Islet of Langerhans (tissue), 1 donor: Measurements from ENCODE around the gene RBM28.
A peak's percentile ranks its signal among the peaks of the same experiment; 100 is the strongest.
"Not testable (repeated sequence)": the region's sequence is repeated elsewhere in the genome, so short reads cannot be mapped to it uniquely, and the experiment has no call there.

Experiments
- FAIRE-seq: peaks from one replicate; lab custom pipeline; 2011; peaks lifted over from hg19 to GRCh38; lab: Jason Lieb, UNC

Gene RBM28

GRCh38 chr7:128344431-128344774, 695 bp upstream of the RBM28 start:
- FAIRE-seq, result no peak

- no peak for FAIRE-seq
Observed at GRCh38 chr7:128341733-128342132, 2.0 kb downstream of the RBM28 start.

GRCh38 chr7:128335730-128336129, 8.0 kb downstream of the RBM28 start:
- no peak for FAIRE-seq

GRCh38 chr7:128324368-128324680, 19.4 kb downstream of the RBM28 start:
- FAIRE-seq, result no peak

- FAIRE-seq, result no peak
Observed at GRCh38 chr7:128323459-128324367, 20.0 kb downstream of the RBM28 start.

GRCh38 chr7:128323040-128323439, 20.7 kb downstream of the RBM28 start:
- FAIRE-seq, result no peak

GRCh38 chr7:128322040-128322643, 21.6 kb downstream of the RBM28 start:
- FAIRE-seq, result peak; percentile 33

GRCh38 chr7:128321044-128321422, 22.7 kb downstream of the RBM28 start:
- FAIRE-seq, result no peak

GRCh38 chr7:128318691-128319090, 25.0 kb downstream of the RBM28 start:
- FAIRE-seq, result no peak

- no peak for FAIRE-seq
Observed at GRCh38 chr7:128311013-128311412, 32.7 kb downstream of the RBM28 start.

- FAIRE-seq, result no peak
Observed at GRCh38 chr7:128310499-128310898, 33.2 kb downstream of the RBM28 start.

- FAIRE-seq, result no peak
Observed at GRCh38 chr7:128309976-128310375, 33.7 kb downstream of the RBM28 start.

GRCh38 chr7:128309124-128309523, 34.6 kb downstream of the RBM28 start:
- FAIRE-seq, result no peak

GRCh38 chr7:128307061-128307460, 36.6 kb downstream of the RBM28 start:
- no peak for FAIRE-seq

- FAIRE-seq, result no peak
Observed at GRCh38 chr7:128304212-128304611, 39.5 kb downstream of the RBM28 start.

- no peak for FAIRE-seq
Observed at GRCh38 chr7:128303643-128304042, 40.1 kb downstream of the RBM28 start.

GRCh38 chr7:128303133-128303532, 40.6 kb downstream of the RBM28 start:
- FAIRE-seq, result no peak

GRCh38 chr7:128302139-128302538, 41.6 kb downstream of the RBM28 start:
- FAIRE-seq, result no peak

- no peak for FAIRE-seq
Observed at GRCh38 chr7:128299109-128299607, 44.5 kb downstream of the RBM28 start.

GRCh38 chr7:128298004-128298403, 45.7 kb downstream of the RBM28 start:
- not testable (repeated sequence) for FAIRE-seq

GRCh38 chr7:128287556-128287955, 56.2 kb downstream of the RBM28 start:
- no peak for FAIRE-seq

GRCh38 chr7:128284102-128284501, 59.6 kb downstream of the RBM28 start:
- FAIRE-seq, result no peak

- FAIRE-seq, result no peak
Observed at GRCh38 chr7:128281605-128282380, 61.9 kb downstream of the RBM28 start.
